Ecto neural progenitor cell (in vitro differentiated cells): ENCODE data around the gene ZNF710.

Experiments used
- DNase-seq: peaks from one replicate; pipeline ENCODE4 v3.0.0-alpha.2; 2018; ENCODE audit warnings: low spot score

Gene ZNF710

DNA sequence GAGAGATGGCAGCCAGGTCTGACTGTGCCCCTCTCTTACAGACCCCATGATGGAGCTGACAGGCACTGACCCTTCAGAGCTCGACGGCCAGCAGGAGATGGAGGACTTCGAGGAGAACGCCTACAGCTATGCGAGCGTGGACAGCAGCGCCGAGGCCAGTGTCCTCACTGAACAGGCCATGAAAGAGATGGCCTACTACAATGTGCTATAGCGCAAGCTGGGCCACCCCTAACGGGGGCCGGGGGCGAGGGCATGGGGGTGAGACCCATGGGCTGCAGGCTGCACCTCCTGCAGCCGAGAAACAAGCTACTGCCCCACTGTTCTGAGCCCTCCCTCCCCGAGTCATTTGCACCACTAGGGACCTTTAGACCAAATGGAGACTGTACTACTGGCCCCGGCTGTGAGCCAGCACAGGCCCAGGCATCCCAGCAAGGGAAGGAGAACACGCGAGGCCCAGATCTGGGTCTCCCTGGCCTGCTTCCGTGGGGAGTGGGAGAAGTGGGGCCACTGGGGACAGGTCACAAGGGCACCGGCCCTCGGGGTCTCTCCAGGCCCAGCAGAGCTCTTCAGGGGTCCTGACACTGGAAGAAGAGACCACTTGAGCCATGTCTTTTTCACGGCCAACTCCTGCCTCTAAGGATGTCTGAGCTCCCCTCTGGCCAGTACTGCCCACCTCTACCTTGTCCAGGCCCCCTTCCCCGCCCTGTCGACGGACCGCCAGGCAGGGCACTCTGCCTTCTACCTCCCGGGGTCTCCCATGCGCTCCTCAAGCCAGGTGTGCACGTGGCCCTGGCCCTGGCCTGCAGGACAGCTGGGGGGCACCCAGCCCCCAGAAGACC, 78.7 kb downstream of the ZNF710 start:
- no peak for DNase-seq

DNA sequence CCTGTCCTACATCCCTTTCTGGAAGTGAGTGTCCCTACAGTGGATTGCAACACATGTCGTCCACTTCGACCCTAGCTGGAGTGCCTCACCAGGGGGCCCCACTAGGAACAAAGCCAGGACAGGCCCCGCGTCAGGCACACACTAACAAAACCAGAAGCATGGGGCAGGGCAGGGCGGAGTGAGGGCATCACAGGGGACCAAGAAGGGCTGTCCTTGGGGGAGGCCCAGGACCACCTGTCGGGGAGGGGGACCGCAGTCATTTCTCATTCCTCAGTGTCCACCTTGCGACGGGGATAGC, 79.3 kb downstream of the ZNF710 start:
- DNase-seq: no peak

DNA sequence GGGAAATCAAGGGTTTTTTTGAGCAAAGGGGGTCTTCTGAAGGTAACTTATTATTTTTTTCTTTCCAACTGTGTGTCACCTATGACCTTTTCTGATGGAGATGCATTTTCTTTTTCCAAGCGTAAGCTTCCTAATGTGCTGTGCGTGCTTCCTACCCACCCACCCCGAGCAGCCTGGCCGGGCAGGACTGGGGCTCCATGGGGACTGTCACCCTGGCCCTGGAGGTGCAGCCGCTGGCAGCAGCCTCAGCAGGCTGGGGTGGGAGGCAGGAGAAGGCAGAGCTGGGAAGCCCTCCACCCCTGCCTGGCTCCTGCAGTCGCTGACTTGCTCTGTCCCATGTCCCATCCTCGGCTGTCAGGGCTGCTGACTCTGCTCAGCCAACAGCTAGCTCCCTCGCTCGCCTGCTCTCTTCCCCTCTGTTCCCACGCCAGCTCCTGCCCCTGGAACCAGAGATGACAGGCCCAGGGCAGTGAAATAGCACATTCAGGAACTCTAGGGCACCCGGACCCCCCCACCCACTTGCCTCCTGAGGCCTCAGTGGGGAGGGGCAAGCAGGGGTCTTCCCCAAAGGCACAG, 79.8 kb downstream of the ZNF710 start:
- DNase-seq: no peak

DNA sequence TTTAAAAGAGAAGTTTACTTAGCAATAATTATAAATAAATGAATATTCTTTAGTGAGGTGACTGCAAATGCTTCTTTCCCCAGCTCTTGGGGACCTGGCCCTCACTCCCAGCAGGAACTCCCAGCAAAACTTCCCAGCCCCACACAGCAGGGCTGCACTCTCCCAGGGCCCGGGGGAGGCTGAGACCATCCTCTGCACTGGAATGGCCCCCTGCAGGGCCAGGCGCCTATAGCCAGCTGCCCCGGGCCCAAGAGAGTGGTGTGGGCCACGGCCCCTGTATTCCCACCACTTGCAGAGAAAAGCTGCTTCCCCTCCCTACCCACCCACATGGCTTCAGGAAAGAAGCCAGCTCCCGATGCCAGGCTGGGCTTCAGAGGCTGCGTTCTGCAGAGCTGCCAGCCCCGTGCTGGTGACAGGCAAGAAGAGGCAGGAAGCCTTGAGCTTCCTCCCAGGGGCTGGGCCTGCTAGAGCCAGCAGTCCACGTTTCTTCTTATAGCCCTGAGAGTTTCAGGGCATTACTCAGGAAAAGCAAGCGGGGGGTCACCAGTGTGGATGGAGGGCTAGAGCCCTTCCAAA, 81.1 kb downstream of the ZNF710 start:
- no peak for DNase-seq

DNA sequence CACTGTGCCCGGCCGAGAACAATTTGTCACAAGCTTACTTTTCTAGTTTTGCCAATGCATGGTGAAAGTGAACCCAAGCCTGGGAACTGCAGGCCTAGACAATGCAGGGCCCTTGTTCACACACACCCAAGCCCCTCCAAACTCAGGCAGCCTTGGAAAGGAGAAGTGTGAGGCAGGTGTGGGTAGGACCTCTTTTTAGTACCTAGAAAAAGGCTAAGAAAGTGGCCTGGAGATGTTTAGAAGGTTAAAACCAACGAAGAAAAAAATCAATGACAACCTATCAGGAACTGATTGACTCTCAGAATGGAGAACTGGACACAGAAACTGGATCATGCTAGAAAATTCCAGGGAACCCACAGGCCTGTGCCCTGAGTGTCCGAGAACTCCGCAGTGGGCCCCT, 82.3 kb downstream of the ZNF710 start:
- no peak for DNase-seq

DNA sequence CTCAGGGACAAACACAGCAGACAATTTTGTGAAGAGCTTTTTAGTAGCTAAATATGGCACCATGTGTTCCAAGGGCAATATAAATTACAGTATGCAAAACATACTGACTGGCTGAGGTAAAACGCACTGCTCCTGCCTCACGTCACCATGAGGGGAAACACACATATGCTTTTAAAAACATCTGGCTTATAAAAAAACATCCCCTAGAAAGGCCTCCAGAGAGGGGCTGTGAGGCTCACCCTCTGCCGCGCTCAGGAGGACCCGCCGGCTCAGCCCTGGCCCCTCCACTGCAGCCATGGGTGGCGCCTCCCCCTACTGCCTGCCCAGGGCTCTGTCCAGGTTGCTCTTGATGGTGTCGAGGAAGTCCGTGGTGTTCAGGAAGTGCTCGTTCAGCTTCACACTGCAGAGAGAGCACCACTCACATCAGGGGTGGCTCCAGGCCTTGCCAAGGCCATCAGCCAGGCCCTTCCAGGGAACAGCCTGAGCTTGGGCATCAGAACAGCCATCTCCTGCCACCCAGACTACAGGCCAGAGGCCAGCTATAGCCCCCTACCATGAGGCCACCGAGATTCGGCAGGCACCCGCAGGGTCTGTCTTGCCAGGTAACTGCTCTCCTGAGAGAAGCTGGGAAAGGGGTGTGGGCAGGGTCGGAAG, 83.0 kb downstream of the ZNF710 start:
- no peak for DNase-seq

DNA sequence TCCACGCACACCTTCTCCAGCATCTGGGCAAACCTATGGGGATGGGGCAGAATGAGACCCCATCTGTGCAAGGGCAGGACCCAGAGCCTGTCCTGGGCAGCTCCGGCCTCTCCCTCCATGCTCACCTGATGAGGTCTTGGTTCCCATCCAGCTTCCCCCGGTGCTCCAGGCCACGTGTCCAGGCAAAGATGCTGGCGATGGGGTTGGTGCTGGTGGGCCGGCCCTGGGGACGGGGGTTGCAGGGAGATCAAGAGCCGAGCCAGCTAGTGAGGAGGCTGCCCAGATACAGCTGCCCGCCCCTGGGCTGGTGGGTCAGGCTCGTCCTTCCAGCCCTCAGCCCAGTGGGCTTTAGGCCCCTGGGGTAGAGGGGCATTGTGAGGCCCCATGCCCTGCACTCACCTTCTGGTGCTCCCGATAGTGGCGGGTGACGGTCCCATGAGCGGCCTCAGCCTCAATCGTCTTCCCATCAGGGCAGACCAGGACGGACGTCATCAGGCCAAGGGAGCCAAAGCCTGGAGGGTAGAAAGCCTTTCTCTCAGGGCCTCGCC, 83.8 kb downstream of the ZNF710 start:
- no peak for DNase-seq

DNA sequence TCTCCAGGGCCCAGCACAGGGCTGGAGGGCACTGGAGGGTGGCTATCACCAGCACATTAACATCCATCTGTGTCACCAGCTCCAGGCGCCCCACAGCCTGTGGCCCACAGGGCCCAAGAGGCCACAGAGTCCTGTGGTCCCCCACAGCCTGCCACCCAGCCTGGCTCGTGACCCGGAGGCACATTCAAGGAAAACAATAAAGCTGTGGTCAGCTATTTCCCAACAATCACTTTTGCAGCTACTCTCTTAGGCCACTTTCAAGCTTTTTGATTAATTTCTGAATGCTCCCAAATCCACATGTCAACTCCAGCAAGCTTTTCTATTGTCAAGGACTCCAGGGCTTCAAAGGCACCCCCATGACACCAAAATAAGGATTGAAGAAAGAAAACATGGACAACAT, 84.4 kb downstream of the ZNF710 start:
- DNase-seq: no peak

DNA sequence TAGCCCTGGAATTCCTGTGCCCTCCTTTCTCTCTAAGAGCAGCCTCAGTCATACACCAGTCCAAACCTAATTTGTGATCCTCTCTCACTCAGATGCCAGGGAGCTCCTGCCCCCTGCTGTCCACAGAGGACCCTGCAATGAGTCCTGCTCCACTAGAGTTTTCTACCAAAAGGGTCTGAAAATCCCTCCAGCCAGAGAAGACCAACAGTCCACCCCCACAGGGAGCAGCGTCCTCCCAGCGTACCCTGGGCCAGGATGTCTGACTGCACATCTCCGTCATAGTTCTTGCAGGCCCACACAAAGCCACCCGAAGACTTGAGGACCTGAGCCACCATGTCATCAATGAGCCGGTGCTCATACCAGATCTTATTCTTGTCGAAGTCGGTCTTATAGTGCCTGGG, 85.7 kb downstream of the ZNF710 start:
- no peak for DNase-seq

DNA sequence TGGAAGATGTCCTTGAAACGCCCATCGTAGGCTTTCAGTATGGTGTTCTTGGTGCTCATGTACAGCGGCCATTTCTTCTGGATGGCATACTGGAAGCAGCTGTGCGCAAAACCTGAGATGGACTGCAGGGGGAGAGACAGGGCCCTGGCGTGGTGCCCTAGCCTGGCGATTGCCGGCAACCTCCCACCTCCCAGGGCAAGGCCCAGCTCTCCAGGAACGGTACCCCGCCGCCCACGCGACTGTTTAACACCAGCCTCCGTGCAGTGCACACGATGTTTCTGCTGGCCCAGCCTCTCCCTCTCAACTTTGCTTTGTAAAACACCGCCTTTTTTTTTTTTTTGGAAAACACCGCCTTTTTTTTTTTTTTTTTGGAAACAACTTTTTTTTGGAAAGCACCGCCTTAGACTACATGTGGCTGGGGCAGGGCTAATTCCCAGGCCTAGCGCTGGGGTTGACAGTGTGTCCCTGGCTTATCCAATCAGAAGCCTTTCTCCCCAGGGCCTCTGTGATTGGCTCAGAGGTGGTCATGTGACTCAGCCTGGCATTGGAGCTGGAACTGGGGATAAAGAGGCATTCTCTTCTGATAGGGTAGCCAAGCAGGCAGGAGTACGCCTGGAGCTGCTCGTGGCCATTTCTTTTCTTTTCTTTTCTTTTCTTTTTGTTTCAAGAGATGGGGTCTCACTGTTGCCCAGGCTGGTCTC, 86.5 kb downstream of the ZNF710 start:
- DNase-seq: no peak

DNA sequence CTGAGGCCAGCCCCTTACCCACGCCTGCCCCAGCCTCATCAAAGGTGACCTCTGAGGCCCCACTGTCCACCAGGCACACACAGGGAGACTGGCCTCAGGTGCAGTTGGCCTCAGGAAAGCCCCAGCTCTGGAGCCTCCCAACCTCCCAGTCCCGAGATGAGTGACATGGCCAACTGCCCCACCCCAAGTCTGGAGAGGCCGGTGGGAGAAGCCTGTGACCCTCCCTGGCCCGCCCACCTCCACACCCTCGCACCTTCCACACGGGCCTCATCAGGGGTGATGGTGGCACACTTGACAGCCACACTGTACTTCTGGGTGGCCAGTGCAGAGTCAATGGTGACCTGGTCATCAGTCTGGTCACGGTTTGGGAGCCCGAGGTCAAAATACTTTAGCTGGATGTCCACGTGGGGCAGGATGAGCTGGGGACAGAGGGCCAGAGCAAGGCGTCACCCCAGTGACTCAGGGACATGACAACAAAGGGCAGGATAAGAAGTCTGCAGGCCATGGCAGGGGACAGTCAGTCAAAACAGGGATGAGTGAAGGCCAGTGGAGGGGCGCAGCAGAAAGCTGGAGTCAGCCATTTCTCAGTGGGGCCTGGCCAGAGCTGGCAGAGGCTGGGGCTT, 89.2 kb downstream of the ZNF710 start:
- DNase-seq: no peak

DNA sequence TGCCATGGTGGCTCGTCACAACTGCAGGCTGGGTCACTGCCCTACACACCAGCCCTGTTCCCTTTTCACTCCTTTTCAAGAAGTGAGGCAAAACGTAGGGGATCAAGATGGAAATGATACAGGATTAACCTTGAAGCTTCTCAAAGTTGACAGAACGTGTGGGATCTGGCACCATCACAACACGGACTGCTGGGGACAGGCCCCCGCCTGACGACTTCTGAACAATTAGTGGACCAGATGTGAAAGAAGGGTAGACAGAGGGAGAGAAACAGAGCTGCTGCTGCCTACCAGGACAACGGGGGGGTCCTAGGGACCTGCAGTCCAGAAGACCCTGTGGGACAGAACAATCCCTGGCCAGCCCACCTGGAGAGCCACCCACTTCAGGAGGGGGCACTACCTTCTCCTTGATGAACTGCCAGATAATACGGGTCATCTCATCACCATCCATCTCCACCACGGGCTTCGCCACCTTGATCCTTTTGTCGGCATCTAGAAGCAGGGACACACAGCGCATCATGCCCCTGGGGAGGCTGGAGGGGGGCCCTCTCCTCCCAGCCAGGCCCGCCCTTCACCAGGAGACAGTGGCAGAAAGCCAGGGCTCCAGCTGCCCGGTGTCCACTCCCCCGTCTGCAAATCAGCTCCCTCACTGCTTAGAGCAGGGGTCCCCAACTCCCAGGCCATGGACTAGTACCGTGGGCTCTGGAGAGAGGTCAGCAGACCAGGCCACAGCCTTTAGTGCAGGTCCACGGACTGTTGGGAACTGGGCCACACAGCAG, 90.2 kb downstream of the ZNF710 start:
- no peak for DNase-seq

DNA sequence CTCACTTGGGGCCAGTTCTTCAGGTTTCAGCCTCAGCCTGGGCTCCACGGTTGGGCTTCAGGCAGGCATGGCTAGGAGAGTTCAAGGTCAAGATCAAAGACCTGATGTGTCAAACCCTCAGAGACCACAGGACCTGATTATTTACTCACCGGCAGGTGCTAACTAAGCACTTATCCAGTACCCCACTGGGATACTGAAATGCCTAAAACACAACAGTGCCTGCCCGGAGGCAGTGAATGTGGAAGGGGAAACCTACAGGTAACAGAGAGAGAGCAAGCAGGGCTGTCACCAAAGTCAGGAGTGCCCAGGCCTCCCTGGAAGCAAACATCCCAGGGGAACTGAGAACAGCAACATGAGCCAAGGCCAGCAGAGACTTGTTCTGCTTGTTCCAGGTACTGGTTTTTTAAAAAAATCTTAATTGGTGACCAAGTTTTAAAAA, 94.4 kb downstream of the ZNF710 start:
- DNase-seq: no peak

DNA sequence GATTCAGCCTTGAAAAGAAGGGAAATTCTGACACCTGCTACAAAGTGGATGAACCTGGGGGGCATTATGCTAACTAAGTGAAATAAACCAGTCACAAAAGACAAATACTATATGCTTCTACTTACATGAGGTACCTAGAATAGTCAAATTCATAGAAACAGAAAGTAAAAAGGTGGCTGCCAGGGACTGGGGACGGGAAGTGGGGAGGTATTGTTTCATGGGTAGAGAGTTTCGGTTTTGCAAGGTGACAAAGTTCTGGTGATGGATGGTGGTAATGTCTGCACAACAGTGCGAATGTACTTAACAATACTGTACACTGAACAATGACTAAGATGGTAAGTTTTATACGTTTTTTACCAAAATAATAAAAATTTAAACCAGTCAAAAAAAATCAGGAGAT, 96.4 kb downstream of the ZNF710 start:
- DNase-seq: no peak

DNA sequence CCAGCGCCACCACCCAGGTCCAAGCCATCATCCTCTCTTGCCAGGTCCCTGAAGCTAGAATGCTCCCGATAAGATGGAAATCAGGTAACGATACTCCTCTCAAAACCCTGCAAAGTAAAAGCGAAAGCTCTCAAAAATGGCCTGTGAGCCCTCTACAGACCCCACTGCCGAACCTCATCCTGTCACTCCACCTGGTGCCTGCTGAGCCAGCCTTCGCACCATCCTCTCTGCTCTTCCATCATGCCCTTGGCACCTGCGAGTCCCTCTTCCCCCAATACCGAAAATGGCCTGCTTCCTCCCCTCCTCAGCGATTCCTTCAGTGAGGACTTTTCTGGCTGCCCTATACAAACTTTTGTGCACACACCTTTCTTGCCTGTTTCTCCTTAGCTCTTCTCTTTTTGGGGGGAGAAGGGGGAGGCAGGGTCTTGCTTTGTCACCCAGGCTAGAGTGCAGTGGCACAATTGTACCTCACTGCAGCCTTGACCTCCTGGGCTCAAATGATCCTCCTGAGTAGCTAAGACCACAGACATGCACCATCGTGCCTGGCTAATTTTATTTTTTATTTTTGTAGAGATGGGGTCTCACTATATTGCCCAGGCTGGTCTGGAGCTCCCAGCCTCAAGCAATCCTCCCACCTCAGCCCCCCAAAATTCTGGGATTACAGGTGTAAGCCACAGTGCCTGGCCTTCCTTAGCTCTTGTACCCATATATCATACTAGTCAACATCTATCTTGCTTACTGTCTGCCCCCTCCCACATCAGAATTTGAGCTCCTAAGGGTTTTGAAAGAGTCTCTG, 98.1 kb downstream of the ZNF710 start:
- DNase-seq: no peak

DNA sequence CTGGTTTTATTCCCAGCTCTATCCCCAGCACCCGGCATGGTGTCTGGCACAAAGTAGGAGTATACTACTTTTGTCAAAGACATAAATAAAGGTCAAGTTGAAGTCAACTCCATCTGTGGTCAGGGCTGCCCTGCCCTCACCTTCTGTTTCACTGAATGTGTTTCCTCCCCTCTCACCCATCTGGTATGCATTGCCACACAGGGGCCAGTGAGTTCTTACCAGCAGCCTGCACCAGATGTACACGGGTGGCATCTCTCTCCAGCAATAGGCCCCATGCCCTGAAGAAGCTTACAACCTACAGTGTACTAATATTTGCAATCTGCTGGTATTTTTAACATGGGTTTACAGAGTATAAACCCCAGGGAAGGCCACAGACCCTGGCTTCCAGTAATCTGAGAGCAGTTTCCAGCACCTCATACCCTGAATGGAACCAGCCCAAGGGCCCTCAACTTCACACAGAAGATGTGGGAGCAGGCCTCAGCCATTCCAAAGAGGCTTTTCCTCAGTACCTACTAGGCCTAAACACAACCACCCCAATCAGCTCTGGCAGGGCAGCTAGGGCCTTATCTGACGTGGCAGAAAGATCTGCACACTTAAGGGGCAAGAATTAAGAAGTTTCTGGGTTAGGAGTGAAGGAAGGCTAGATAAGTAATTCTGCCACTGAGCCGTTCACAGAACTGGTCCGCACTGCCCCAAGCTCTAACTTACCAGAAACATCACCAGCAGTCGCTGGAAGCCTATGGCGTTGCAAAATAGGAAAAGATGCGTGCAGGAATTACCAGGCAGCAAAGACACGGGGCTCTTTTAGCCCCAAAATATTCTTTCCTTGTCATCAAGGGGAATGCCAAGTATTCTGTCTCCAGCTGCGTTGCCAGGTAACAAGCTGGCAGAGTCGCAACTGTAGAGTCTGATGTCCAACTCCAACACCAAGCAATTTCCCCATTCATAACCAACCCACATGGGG, 99.0 kb downstream of the ZNF710 start:
- no peak for DNase-seq

DNA sequence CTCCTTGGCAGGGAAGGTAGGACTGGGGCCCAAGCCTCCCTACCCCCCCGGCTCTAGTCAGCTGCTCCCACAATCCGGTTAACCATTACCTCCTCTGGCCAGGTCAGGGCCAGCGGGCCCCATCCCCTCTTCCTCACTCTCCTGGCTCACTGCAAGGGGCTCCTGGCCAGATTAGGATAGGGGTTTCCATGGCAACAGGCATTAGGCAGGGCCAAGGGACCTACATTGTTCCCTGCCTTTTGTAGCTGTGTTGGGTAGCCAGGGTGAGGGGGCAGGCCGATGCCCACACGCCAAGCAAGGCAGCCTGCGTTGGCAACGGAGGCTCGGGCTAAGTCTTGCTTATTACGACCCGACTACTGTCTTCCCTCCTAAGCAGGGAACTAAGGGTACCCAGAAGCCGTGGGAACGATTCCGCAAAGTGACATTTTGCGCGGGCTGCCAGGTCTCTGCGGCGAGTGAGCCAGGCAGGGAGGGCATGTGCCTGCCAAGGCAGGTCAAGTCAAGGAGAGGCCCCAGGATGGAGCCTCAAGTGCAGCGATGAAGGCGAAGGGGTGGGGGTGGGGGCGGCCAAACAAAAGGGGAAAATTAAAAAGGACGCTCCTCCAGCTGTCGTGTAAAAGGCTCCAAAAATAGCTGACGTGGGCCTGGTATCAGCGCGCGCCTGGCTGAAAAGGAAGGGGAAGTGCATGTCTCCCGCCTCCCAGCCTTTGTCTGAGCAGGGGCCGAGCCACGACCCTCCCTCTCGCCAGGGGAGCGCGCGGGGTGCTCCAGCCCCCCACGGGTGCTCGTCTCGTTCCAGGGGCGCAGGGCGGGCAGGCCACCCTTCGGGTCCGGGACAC, 100.2 kb downstream of the ZNF710 start:
- DNase-seq: peak; percentile 76
